ENCODE data around the gene EHF. TPM values are rescaled to one million over a fixed set of nuclear protein-coding genes. Genes with fewer than 3 reads are reported as not detected.
A peak's percentile ranks its signal among the peaks of the same experiment; 100 is the strongest.

EHF gene
- total and polyA plus RNA-seq, 9 of the 15 experiments (the other 6 are each of a cell fraction or from before 2014, with no cell fraction given): 0.04 to 0.54 (median 0.37) TPM

DNA sequence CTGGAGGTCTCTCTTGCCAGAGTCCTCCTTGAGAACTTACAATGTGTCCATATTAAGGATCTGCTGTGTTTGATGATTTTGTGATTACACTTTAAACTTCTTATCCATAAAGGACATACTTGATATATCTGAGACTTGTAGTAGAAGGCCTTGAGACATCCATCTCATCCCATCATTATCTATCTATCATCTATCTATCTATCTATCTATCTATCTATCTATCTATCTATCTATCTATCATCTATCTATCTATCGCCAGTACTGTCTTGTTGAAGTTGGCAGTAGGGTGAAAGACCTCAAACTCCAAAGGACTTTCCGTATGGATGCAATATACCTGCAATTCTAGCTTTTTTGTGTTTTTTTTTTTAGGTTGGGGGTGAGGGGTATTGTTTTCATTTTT lies 2.5 kb upstream of the EHF start:
- FAIRE-seq: no peak

More for the DNA sequence above, 2.5 kb upstream of the EHF start:
- H3K9me3 ChIP-seq (replicated peaks; ENCODE audit: control insufficient read depth, insufficient read depth, low read depth, low read length): no peaks in the 10 kb centered on the region
- 33% methylated on average over 2 of the region's 2 CpGs for WGBS (ENCODE audit: insufficient coverage, low coverage, missing lambda C conversion rate)
- no peak overlapping the region for H3K27ac ChIP-seq (ENCODE audit: extremely low read depth, low read depth, low read length)
- in situ Hi-C loops (cut with MboI): no loop called here
- H4K20me1 ChIP-seq (replicated peaks; ENCODE audit: control insufficient read depth, insufficient read depth, low read length): no peaks in the 10 kb centered on the region
- H2AFZ ChIP-seq (ENCODE audit: low read depth, low read length): no peak overlapping the region
- ATAC-seq (no peak), DNase-seq (ENCODE audit: extremely low read depth in 1 of 4, low spot score in 3 of 4) (no peak)
- intact Hi-C loops (cut with micrococcal nuclease): loop anchor here (5.0 kb wide), 1 partner anchor 34 kb away; no protein-coding TSS in a partner anchor
- no peak overlapping the region for H3K4me2 ChIP-seq (ENCODE audit: insufficient read depth, low read length)
- BruUV-seq (replicated peaks): no TSS peak
- no peaks in the 10 kb centered on the region for H3K9me1 ChIP-seq (ENCODE audit: control insufficient read depth, insufficient read depth, low read length)
- POLR2A ChIA-PET: interaction anchor here (0.7 kb wide), 1 partner anchor 11 kb away, joined by 3 read pairs; no protein-coding TSS in a partner anchor
- peaks cover 3 to 48% of the 10 kb centered on the region in 2 experiments; a peak in 4 of 5 replicates for H3K4me1 ChIP-seq (replicated peaks in 1 of 2; ENCODE audit: control insufficient read depth in 2 of 2, insufficient read depth in 2 of 2, low read length in 2 of 2)
- CTCF ChIA-PET (ENCODE audit: low intra/inter-chr PET ratio): no interaction called here
- no peaks in the 10 kb centered on the region for H3K79me2 ChIP-seq (ENCODE audit: control insufficient read depth, insufficient read depth, low read length)
- 0 out of 4 replicates have a peak, but pooled peaks of 1 of the 2 experiments have one; percentile 32 for TF ChIP-seq MCM7 (IDR thresholded peaks at IDR 0.05)
- TF ChIP-seq NR1H2 (CRISPR knock-in tag; IDR thresholded peaks at IDR 0.05): no peak
- TF ChIP-seq DACH1 (IDR thresholded peaks at IDR 0.05; ENCODE audit: partially characterized antibody): peak; percentile 100
- 0 out of 2 replicates have a peak, but pooled peaks have one; percentile 54 for TF ChIP-seq GATAD2A (IDR thresholded peaks at IDR 0.05)
- peak; percentile 85; the same call in 1 of the 2 replicates for TF ChIP-seq ZBTB2 (IDR thresholded peaks at IDR 0.05)
- TF ChIP-seq GATAD2B (IDR thresholded peaks at IDR 0.05; ENCODE audit: borderline replicate concordance): peak; percentile 90
- TF ChIP-seq, protein P1, sequence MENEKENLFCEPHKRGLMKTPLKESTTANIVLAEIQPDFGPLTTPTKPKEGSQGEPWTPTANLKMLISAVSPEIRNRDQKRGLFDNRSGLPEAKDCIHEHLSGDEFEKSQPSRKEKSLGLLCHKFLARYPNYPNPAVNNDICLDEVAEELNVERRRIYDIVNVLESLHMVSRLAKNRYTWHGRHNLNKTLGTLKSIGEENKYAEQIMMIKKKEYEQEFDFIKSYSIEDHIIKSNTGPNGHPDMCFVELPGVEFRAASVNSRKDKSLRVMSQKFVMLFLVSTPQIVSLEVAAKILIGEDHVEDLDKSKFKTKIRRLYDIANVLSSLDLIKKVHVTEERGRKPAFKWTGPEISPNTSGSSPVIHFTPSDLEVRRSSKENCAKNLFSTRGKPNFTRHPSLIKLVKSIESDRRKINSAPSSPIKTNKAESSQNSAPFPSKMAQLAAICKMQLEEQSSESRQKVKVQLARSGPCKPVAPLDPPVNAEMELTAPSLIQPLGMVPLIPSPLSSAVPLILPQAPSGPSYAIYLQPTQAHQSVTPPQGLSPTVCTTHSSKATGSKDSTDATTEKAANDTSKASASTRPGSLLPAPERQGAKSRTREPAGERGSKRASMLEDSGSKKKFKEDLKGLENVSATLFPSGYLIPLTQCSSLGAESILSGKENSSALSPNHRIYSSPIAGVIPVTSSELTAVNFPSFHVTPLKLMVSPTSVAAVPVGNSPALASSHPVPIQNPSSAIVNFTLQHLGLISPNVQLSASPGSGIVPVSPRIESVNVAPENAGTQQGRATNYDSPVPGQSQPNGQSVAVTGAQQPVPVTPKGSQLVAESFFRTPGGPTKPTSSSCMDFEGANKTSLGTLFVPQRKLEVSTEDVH (IDR thresholded peaks at IDR 0.05; ENCODE audit: low read depth, partially characterized antibody): no peak
- no peak for TF ChIP-seq SP2 (IDR thresholded peaks at IDR 0.05; ENCODE audit: extremely low read depth, low read depth, low read length, poor library complexity, severe bottlenecking)
- TF ChIP-seq GATA2 (CRISPR knock-in tag; IDR thresholded peaks at IDR 0.05): peak; percentile 45; the same call in 1 of the 2 replicates
- H3K27me3 ChIP-seq (ENCODE audit: control insufficient read depth in 2 of 2, insufficient read depth in 2 of 2, low read length in 2 of 2): no peaks in the 10 kb centered on the region
- no peak overlapping the region for H3K9ac ChIP-seq (ENCODE audit: insufficient read depth in 1 of 2, low read depth in 2 of 2, low read length in 2 of 2)
- no peaks in the 10 kb centered on the region for H3K36me3 ChIP-seq (ENCODE audit: control insufficient read depth, insufficient read depth, low read length)
- no peak overlapping the region for H3K4me3 ChIP-seq

Data from K562 (cell line).